DOHH2 (cell line): ENCODE results near the gene ELAVL3.

ENCODE experiments used
- H3F3A ChIP-seq: fragments of 200-600 bp; sonication (generic), shearing (Covaris generic); 2 replicates; pipeline ENCODE4 v1.6.0; 2016; ENCODE audit warnings: antibody characterized with exemption, mild to moderate bottlenecking; ENCODE audit not compliant: control insufficient read depth, insufficient read depth
- H3K27ac ChIP-seq: fragments of 200-600 bp; sonication (generic); 2 replicates; pipeline ENCODE4 v1.5.1; 2014; ENCODE audit warnings: low read depth, mild to moderate bottlenecking, low read length, moderate library complexity
- H3K27me3 ChIP-seq: fragments of 200-600 bp; sonication (generic); 2 replicates; pipeline ENCODE4 v1.6.1; 2014; ENCODE audit warnings: mild to moderate bottlenecking, low read length, mixed read lengths; ENCODE audit not compliant: control insufficient read depth
- H3K36me3 ChIP-seq: fragments of 200-600 bp; sonication (generic); 2 replicates; pipeline ENCODE4 v1.6.1; 2014; ENCODE audit warnings: mild to moderate bottlenecking, low read length, moderate library complexity, mixed read lengths; ENCODE audit not compliant: control insufficient read depth
- H3K4me1 ChIP-seq: fragments of 200-600 bp; sonication (generic); 2 replicates; pipeline ENCODE4 v1.6.1; 2014; ENCODE audit warnings: mild to moderate bottlenecking, low read length, mixed read lengths; ENCODE audit not compliant: control insufficient read depth
- H3K4me2 ChIP-seq: fragments of 200-600 bp; sonication (generic); 2 replicates; pipeline ENCODE4 v1.6.0; 2014; ENCODE audit warnings: mild to moderate bottlenecking, low read length, moderate library complexity
- H3K4me3 ChIP-seq: fragments of 200-600 bp; sonication (generic); 2 replicates; pipeline ENCODE4 v1.5.1; 2014; ENCODE audit warnings: mild to moderate bottlenecking, low read length, mixed read lengths
- H3K79me2 ChIP-seq: fragments of 200-600 bp; sonication (generic); 2 replicates; pipeline ENCODE4 v1.6.1; 2014; ENCODE audit warnings: mild to moderate bottlenecking, low read length, mixed read lengths; ENCODE audit not compliant: control insufficient read depth
- H3K9me2 ChIP-seq: fragments of 200-600 bp; sonication (generic); replicated peaks from 2 replicates; pipeline ENCODE4 v1.6.1; 2014; ENCODE audit warnings: mild to moderate bottlenecking, low read length, mixed read lengths; ENCODE audit not compliant: control insufficient read depth
- H3K9me3 ChIP-seq: fragments of 200-600 bp; sonication (generic); 2 replicates; pipeline ENCODE4 v1.6.1; 2014; ENCODE audit warnings: antibody characterized with exemption, low read length, mixed read lengths; ENCODE audit not compliant: control insufficient read depth, insufficient read depth
- H4K20me1 ChIP-seq: fragments of 200-600 bp; sonication (generic); 2 replicates; pipeline ENCODE4 v1.6.0; 2014; ENCODE audit warnings: low read depth, mild to moderate bottlenecking, antibody characterized with exemption, low read length, moderate library complexity; ENCODE audit not compliant: control insufficient read depth, insufficient read depth
- EZH2phosphoT487 ChIP-seq: fragments of 200-600 bp; sonication (generic); IDR thresholded peaks from 2 replicates; pipeline ENCODE4 v1.6.1; 2017; ENCODE audit warnings: borderline replicate concordance, mild to moderate bottlenecking, antibody characterized with exemption, low read length, moderate library complexity, mixed read lengths
- TF ChIP-seq, protein P1 (sequence below): fragments of 200-600 bp; sonication (generic); IDR thresholded peaks from one replicate; pipeline ENCODE4 v1.5.1; 2014; ENCODE audit warnings: antibody characterized with exemption, mild to moderate bottlenecking, low read depth, low read length; ENCODE audit not compliant: poor library complexity, severe bottlenecking

The ELAVL3 gene

DNA sequence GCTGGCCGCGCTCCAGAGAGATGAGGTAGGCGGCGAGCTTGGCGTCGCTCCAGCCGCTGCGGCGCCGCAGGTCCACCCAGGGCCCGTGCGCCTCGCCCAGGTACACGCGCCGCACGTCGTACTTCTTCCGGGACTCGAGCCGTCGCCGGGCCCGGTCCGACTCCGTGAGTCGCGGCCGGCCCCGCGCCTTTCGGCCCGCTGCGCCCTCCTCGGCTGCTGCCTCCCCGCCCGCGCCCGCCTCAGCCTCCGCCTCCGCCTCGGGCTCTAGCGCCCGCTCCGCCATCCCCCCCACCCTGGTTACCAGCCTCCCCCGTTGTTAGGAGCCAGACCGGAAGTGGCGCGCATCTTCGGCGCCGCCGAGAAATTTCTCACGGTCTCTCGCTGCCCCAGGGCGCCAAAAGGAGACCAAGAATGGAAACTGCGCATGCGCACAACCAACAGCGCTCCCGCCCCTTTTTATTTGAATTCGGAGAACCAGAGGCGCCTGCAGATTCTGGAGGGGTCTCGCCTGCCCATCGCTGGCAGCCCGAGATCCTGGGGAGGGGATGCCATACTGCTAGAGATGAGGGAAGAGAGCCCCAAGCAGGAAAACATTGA is 24.8 kb upstream of the ELAVL3 start, which contains the start of gene ZNF653:
Gene ZNF653 (minus strand): TSS at position 336 of the 597 bp plus-strand sequence. CDS start 53 bp downstream, at position 283.
- Histone ChIP-seq H3K36me3 (peaks cover 12% of the 10 kb centered on the region), H3K27ac (peak within 1 kb of the TSS; percentile 76), H3K4me2 (peak within 1 kb of the TSS; percentile 92), H3K27me3 (no peaks in the 10 kb centered on the region), H3K79me2 (peaks cover 34% of the 10 kb centered on the region), H3K9me3 (no peaks in the 10 kb centered on the region), H3K9me2 (no peaks in the 10 kb centered on the region), H4K20me1 (no peaks in the 10 kb centered on the region), H3K4me3 (peak within 1 kb of the TSS; percentile 90), H3K4me1 (peaks cover 25% of the 10 kb centered on the region), H3F3A (peaks cover 5% of the 10 kb centered on the region; the same call in 1 of the 2 replicates)
- TF ChIP-seq, protein P1, sequence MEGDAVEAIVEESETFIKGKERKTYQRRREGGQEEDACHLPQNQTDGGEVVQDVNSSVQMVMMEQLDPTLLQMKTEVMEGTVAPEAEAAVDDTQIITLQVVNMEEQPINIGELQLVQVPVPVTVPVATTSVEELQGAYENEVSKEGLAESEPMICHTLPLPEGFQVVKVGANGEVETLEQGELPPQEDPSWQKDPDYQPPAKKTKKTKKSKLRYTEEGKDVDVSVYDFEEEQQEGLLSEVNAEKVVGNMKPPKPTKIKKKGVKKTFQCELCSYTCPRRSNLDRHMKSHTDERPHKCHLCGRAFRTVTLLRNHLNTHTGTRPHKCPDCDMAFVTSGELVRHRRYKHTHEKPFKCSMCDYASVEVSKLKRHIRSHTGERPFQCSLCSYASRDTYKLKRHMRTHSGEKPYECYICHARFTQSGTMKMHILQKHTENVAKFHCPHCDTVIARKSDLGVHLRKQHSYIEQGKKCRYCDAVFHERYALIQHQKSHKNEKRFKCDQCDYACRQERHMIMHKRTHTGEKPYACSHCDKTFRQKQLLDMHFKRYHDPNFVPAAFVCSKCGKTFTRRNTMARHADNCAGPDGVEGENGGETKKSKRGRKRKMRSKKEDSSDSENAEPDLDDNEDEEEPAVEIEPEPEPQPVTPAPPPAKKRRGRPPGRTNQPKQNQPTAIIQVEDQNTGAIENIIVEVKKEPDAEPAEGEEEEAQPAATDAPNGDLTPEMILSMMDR = no peak
- TF ChIP-seq EZH2phosphoT487 = no peak

DNA sequence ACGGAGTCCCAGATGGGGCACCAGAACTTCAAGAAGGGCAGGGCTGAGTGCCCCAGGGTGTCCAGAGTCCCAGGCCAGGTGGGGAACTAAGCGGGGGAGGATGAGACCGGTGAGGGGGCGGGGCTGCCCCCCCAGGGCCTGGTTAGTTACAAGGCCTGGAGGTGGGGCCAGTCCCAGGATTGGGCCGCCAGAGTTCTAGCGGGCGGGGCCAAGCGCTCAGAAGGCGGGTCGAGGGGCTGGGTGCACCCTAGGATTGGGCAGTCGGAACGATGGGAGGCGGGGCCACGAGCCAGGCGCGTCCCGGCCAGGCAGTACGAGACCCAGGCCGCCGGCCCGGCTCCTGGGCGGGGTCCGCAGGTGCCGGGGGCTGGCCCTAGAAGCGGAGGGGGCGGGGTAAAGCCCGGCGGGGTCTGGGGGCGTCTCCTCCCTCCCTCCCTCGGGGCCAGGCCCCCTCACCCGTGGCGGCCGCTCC is 24.2 kb upstream of the ELAVL3 start:
- H3K36me3 ChIP-seq = peaks cover 12% of the 10 kb centered on the region
- H3K27ac ChIP-seq = peak overlapping the region; percentile 76
- no peaks in the 10 kb centered on the region for H3K27me3 ChIP-seq
- peak overlapping the region; percentile 90 for H3K4me3 ChIP-seq
- no peaks in the 10 kb centered on the region for H3K9me3 ChIP-seq
- no peaks in the 10 kb centered on the region for H4K20me1 ChIP-seq
- H3K4me2 ChIP-seq = peak overlapping the region; percentile 92
- H3F3A ChIP-seq = peaks cover 5% of the 10 kb centered on the region; the same call in 1 of the 2 replicates
- H3K79me2 ChIP-seq = peaks cover 34% of the 10 kb centered on the region
- TF ChIP-seq EZH2phosphoT487 = no peak
- TF ChIP-seq, protein P1 = no peak
- no peaks in the 10 kb centered on the region for H3K9me2 ChIP-seq
- peaks cover 25% of the 10 kb centered on the region for H3K4me1 ChIP-seq

DNA sequence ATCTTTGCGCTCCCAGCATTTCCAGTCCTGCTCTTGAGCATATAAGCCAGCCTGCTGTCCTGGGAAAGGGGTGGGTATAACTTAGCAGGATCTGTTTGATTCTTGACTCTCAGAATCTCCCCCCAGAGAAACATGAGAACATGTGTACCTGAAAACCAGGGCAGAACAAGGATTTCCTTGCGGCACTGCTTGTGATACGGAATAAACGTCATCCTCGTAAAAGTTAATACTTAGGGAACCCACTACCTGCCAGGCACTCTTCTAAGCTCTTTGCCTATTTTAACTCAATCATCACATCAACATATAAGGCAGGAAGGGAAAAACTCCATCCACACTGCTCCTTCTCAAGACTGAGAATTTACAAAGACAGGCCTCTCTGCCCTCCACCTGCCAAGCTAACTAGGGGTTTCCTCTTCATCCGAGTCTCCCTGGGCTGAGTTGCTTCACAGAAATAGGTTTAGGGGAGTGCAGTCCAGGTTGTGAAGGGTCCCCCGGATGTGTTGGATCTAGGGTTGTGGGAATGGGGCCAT is 23.7 kb upstream of the ELAVL3 start:
- peak overlapping the region; percentile 92 for H3K4me2 ChIP-seq
- peaks cover 12% of the 10 kb centered on the region for H3K36me3 ChIP-seq
- H3K4me1 ChIP-seq = peaks cover 25% of the 10 kb centered on the region
- no peaks in the 10 kb centered on the region for H3K27me3 ChIP-seq
- H3F3A ChIP-seq = peaks cover 5% of the 10 kb centered on the region; the same call in 1 of the 2 replicates
- no peak for TF ChIP-seq EZH2phosphoT487
- TF ChIP-seq, protein P1 = no peak
- peak overlapping the region; percentile 90 for H3K4me3 ChIP-seq
- H3K79me2 ChIP-seq = peaks cover 34% of the 10 kb centered on the region
- H3K27ac ChIP-seq = no peak overlapping the region
- no peaks in the 10 kb centered on the region for H3K9me2 ChIP-seq
- no peaks in the 10 kb centered on the region for H4K20me1 ChIP-seq
- H3K9me3 ChIP-seq = no peaks in the 10 kb centered on the region
